ENCODE measurements around the gene NAMPT.

GRCh38 chr7:106243893-106244292 is 40.9 kb downstream of the NAMPT start:
- TF ChIP-seq POLR2A (IDR thresholded peaks at IDR 0.05) (no peak), CTCF (IDR thresholded peaks at IDR 0.05) (no peak)
